CD4-positive, alpha-beta T cell treated with Interferon alpha-2 for 1 hour (primary cell): Measurements from ENCODE around the gene SFSWAP.
A peak's percentile ranks its signal among the peaks of the same experiment; 100 is the strongest.
"Not testable (repeated sequence)": the region's sequence is repeated elsewhere in the genome, so short reads cannot be mapped to it uniquely, and the experiment has no call there.

Source experiments
- DNase-seq, 2 donors: peaks; one replicate each; pipeline ENCODE4 v3.0.0-alpha.2; 2020 to 2022

The SFSWAP gene

GRCh38 chr12:131710464-131711457, at the start of gene SFSWAP:
SFSWAP (plus strand) TSS chr12:131711090; CDS start chr12:131711230, 140 bp downstream.
- peak; percentile 67 to 81 for DNase-seq

GRCh38 chr12:131661170-131661985, 49.5 kb upstream of the SFSWAP start:
- not testable (repeated sequence) for DNase-seq

GRCh38 chr12:131661986-131662288, 49.0 kb upstream of the SFSWAP start:
- not testable (repeated sequence) for DNase-seq

GRCh38 chr12:131662346-131662745, 48.5 kb upstream of the SFSWAP start:
- DNase-seq: not testable (repeated sequence)

GRCh38 chr12:131665666-131666065, 45.2 kb upstream of the SFSWAP start:
- DNase-seq: not testable (repeated sequence)

- not testable (repeated sequence) for DNase-seq
Measured at GRCh38 chr12:131666486-131666885, 44.4 kb upstream of the SFSWAP start.

- peak in 1 of 2 donors; percentile 13 for DNase-seq
Measured at GRCh38 chr12:131666978-131667601, 43.8 kb upstream of the SFSWAP start.

GRCh38 chr12:131671276-131671675, 39.6 kb upstream of the SFSWAP start:
- no peak for DNase-seq

- no peak for DNase-seq
Measured at GRCh38 chr12:131671871-131672270, 39.0 kb upstream of the SFSWAP start.

GRCh38 chr12:131672311-131672940, 38.5 kb upstream of the SFSWAP start:
- no peak for DNase-seq

- DNase-seq: no peak
Measured at GRCh38 chr12:131672941-131673887, 37.7 kb upstream of the SFSWAP start.

- DNase-seq: no peak
Measured at GRCh38 chr12:131673888-131674257, 37.0 kb upstream of the SFSWAP start.

GRCh38 chr12:131674373-131674772, 36.5 kb upstream of the SFSWAP start:
- DNase-seq: no peak

GRCh38 chr12:131675126-131676080, 35.5 kb upstream of the SFSWAP start:
- no peak for DNase-seq

GRCh38 chr12:131676544-131676943, 34.3 kb upstream of the SFSWAP start:
- DNase-seq: no peak

- DNase-seq: not testable (repeated sequence)
Measured at GRCh38 chr12:131677067-131677466, 33.8 kb upstream of the SFSWAP start.

GRCh38 chr12:131677699-131678098, 33.2 kb upstream of the SFSWAP start:
- no peak for DNase-seq

GRCh38 chr12:131678389-131679181, 32.3 kb upstream of the SFSWAP start:
- DNase-seq: not testable (repeated sequence)

GRCh38 chr12:131679186-131679585, 31.7 kb upstream of the SFSWAP start:
- not testable (repeated sequence) for DNase-seq
